HepG2 (cell line): Measurements from ENCODE around the gene TBX6. TPM values are rescaled to one million over a fixed set of nuclear protein-coding genes. Genes with fewer than 3 reads are reported as not detected.

Source experiments
- CBX1 ChIP-seq: IDR thresholded peaks from one replicate; pipeline ENCODE4 v1.6.1; 2016; ENCODE audit warnings: antibody characterized with exemption, low read depth
- CREM ChIP-seq, 2 experiments: sonication (generic) in 1 of 2; formaldehyde crosslinking in 1 of 2; IDR thresholded peaks; 2 replicates each; pipeline versions ENCODE4 v1.4.0 to v1.6.1; 2016 to 2020; ENCODE audit warnings: antibody characterized with exemption in 1 of 2, mild to moderate bottlenecking in 1 of 2, missing genetic modification reagents in 1 of 2
- DMAP1 ChIP-seq: IDR thresholded peaks from 2 replicates; pipeline ENCODE4 v1.6.1; 2016
- E2F1 ChIP-seq: sonication (generic); formaldehyde crosslinking; IDR thresholded peaks from 2 replicates; pipeline ENCODE4 v1.5.0; 2020; ENCODE audit warnings: missing genetic modification reagents
- HDAC6 ChIP-seq: fragments of 200-600 bp; sonication (generic); IDR thresholded peaks from 2 replicates; pipeline ENCODE4 v1.7.0; 2017; ENCODE audit warnings: mild to moderate bottlenecking, antibody characterized with exemption, low read length, low read depth
- KAT8 ChIP-seq: IDR thresholded peaks from 2 replicates; pipeline ENCODE4 v1.6.1; 2016; ENCODE audit warnings: missing genetic modification reagents, missing compliant biosample characterization
- KLF12 ChIP-seq: sonication (generic); formaldehyde crosslinking; IDR thresholded peaks from 2 replicates; pipeline ENCODE4 v1.4.0; 2020; ENCODE audit warnings: missing genetic modification reagents, borderline replicate concordance
- KLF16 ChIP-seq, 2 experiments: sonication (generic) in 1 of 2; formaldehyde crosslinking in 1 of 2; IDR thresholded peaks; 2 replicates each; pipeline versions ENCODE4 v1.6.1 to v1.8.0; 2016 to 2023; ENCODE audit warnings: missing genetic modification reagents in 2 of 2, missing compliant biosample characterization in 1 of 2
- SP2 ChIP-seq: sonication (generic); formaldehyde crosslinking; IDR thresholded peaks from 2 replicates; pipeline ENCODE4 v1.5.1; 2020; ENCODE audit warnings: mild to moderate bottlenecking, missing genetic modification reagents
- TOPORS ChIP-seq: sonication (generic); formaldehyde crosslinking; IDR thresholded peaks from 2 replicates; pipeline ENCODE4 v1.8.0; 2023; ENCODE audit warnings: mild to moderate bottlenecking, missing genetic modification reagents
- ZBTB1 ChIP-seq: sonication (generic); formaldehyde crosslinking; IDR thresholded peaks from 2 replicates; pipeline ENCODE4 v1.4.0; 2020; ENCODE audit warnings: missing genetic modification reagents, borderline replicate concordance
- ZFP90 ChIP-seq: sonication (generic); formaldehyde crosslinking; IDR thresholded peaks from 2 replicates; pipeline ENCODE4 v1.8.0; 2022; ENCODE audit warnings: missing genetic modification reagents, mild to moderate bottlenecking, inconsistent platforms, borderline replicate concordance
- ZHX2 ChIP-seq, 2 experiments: sonication (generic) in 1 of 2; formaldehyde crosslinking in 1 of 2; IDR thresholded peaks; 2 replicates each; pipeline versions ENCODE4 v1.6.1 to v1.9.0; 2014 to 2022; ENCODE audit warnings: antibody characterized with exemption in 1 of 2, borderline replicate concordance in 1 of 2, inconsistent platforms in 1 of 2, low read depth in 1 of 2, missing genetic modification reagents in 1 of 2
- ZNF431 ChIP-seq: sonication (generic); formaldehyde crosslinking; IDR thresholded peaks from 2 replicates; pipeline ENCODE4 v1.9.0; 2022; ENCODE audit warnings: missing genetic modification reagents, low read depth, mild to moderate bottlenecking, borderline replicate concordance
- ZNF607 ChIP-seq: sonication (generic); formaldehyde crosslinking; IDR thresholded peaks from 2 replicates; pipeline ENCODE4 v1.5.1; 2020; ENCODE audit warnings: missing genetic modification reagents, mild to moderate bottlenecking, borderline replicate concordance
- ZNF644 ChIP-seq: IDR thresholded peaks from 2 replicates; pipeline ENCODE4 v1.6.1; 2016; ENCODE audit warnings: low read depth
- ZNF713 ChIP-seq: sonication (generic); formaldehyde crosslinking; IDR thresholded peaks from 2 replicates; pipeline ENCODE4 v1.4.0; 2020; ENCODE audit warnings: mild to moderate bottlenecking, missing genetic modification reagents
- ZNF776 ChIP-seq: sonication (generic); formaldehyde crosslinking; IDR thresholded peaks from 2 replicates; pipeline ENCODE4 v1.4.0; 2020; ENCODE audit warnings: mild to moderate bottlenecking, missing genetic modification reagents
- polyA plus RNA-seq, 8 experiments: library from polyadenylated mRNA; depleted of rRNA in 3 of 8; stranded (reverse) in 7 of 8; unstranded in 1 of 8; fragments of >200 nt; fragmentation: Illumina TruSeq in 4 of 8; extraction: Trizol in 4 of 8; gene quantifications; 2 replicates each; pipeline versions ENCODE4 v1.2.1 to v1.2.3, GENCODE V29; 2011 to 2016; ENCODE audit warnings: low read depth in 4 of 8, missing spikeins in 1 of 8, mixed read lengths in 1 of 8; ENCODE audit not compliant: insufficient read depth in 1 of 8
- total RNA-seq, 5 experiments: library from RNA; depleted of rRNA; stranded (reverse); fragments of >200 nt; fragmentation: Illumina TruSeq; extraction: Trizol; gene quantifications; 2 replicates each; pipeline ENCODE4 v1.2.3, GENCODE V29; 2016; ENCODE audit warnings: low read depth in 1 of 5
- TF ChIP-seq, protein P1 (sequence below): sonication (generic); formaldehyde crosslinking; IDR thresholded peaks from 2 replicates; pipeline ENCODE4 v1.5.0; 2020; ENCODE audit warnings: mild to moderate bottlenecking, missing genetic modification reagents

TBX6 gene
- total and polyA plus RNA-seq, 2 of the 13 experiments (the other 11 are each of a cell fraction or from before 2014, with no cell fraction given), result 0.24 to 0.42 TPM

GRCh38 chr16:30096105-30096861 lies 4.6 kb upstream of the TBX6 start, which contains the start of gene YPEL3 (continued):
- TF ChIP-seq ZNF607 (CRISPR knock-in tag) (peak; percentile 39; the same call in 1 of the 2 replicates), ZNF431 (peak; percentile 60; the same call in 1 of the 2 replicates), KAT8 (CRISPR knock-in tag) (peak; percentile 68; the same call in 1 of the 2 replicates), KLF12 (CRISPR knock-in tag) (peak; percentile 54; the same call in 1 of the 2 replicates), ZFP90 (peak; percentile 57; the same call in 1 of the 2 replicates), ZNF644 (CRISPR knock-in tag) (no peak), CBX1 (peak; percentile 48), CREM (IDR thresholded peaks at IDR 0.05) (0 out of 2 replicates have a peak, but pooled peaks have one; percentile 26), CREM (CRISPR knock-in tag; IDR thresholded peaks at IDR 0.05) (no peak), DMAP1 (peak; percentile 83), SP2 (CRISPR knock-in tag) (peak; percentile 60; the same call in 1 of the 2 replicates), ZNF776 (CRISPR knock-in tag) (peak; percentile 79), E2F1 (CRISPR knock-in tag) (peak; percentile 51; the same call in 1 of the 2 replicates), HDAC6 (no peak), ZHX2 (IDR thresholded peaks at IDR 0.05; ENCODE audit: low read depth) (0 out of 2 replicates have a peak, but pooled peaks have one; percentile 35), ZHX2 (CRISPR knock-in tag; IDR thresholded peaks at IDR 0.05; ENCODE audit: borderline replicate concordance) (no peak), ZBTB1 (CRISPR knock-in tag) (no peak), TOPORS (CRISPR knock-in tag) (peak; percentile 93; the same call in 1 of the 2 replicates), KLF16 (CRISPR knock-in tag; IDR thresholded peaks at IDR 0.05) (0 out of 4 replicates have a peak, but pooled peaks of 1 of the 2 experiments have one; percentile 43), ZNF713 (CRISPR knock-in tag) (no peak)
- TF ChIP-seq, protein P1, sequence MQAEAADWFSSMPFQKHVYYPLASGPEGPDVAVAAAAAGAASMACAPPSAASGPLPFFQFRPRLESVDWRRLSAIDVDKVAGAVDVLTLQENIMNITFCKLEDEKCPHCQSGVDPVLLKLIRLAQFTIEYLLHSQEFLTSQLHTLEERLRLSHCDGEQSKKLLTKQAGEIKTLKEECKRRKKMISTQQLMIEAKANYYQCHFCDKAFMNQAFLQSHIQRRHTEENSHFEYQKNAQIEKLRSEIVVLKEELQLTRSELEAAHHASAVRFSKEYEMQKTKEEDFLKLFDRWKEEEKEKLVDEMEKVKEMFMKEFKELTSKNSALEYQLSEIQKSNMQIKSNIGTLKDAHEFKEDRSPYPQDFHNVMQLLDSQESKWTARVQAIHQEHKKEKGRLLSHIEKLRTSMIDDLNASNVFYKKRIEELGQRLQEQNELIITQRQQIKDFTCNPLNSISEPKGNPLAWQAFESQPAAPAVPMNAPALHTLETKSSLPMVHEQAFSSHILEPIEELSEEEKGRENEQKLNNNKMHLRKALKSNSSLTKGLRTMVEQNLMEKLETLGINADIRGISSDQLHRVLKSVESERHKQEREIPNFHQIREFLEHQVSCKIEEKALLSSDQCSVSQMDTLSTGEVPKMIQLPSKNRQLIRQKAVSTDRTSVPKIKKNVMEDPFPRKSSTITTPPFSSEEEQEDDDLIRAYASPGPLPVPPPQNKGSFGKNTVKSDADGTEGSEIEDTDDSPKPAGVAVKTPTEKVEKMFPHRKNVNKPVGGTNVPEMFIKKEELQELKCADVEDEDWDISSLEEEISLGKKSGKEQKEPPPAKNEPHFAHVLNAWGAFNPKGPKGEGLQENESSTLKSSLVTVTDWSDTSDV, result peak; percentile 88; the same call in 1 of the 2 replicates
